Measurements from ENCODE around the gene NDUFA9.

Gene NDUFA9

GRCh38 chr12:4690760-4691159 is 41.8 kb downstream of the NDUFA9 start:
- DNase-seq (ENCODE audit: low read depth in 2 of 2): no peak
